HG03439 (cell line): ENCODE measurements around the gene SLC7A4.
"Not testable (repeated sequence)": the region's sequence is repeated elsewhere in the genome, so short reads cannot be mapped to it uniquely, and the experiment has no call there.

Experiments
- ATAC-seq: cut with Tn5 transposase; IDR thresholded peaks from one replicate; pipeline ENCODE4 v1.9.1; 2021; ENCODE audit warnings: mild to moderate bottlenecking, moderate library complexity; ENCODE audit not compliant: unreplicated experiment

Gene SLC7A4

GRCh38 chr22:21064917-21065864 is 32.8 kb upstream of the SLC7A4 start:
- no peak for ATAC-seq

DNA sequence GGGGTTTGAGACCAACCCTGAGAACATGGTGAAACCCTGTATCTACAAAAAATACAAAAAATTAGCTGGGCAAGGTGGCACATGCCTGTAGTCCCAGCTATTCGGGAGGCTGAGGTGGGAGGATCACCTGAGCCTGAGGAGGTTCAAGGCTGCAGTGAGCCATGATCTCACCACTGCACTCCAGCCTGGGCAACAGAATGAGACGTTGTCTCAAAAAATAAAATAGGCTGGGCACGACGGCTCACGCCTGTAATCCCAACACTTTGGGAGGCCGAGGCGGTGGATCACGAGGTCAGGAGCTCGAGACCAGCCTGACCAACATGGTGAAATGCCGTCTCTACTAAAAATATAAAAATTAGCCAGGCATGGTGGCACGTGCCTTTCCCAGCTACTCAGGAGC is 32.1 kb upstream of the SLC7A4 start:
- not testable (repeated sequence) for ATAC-seq

- not testable (repeated sequence) for ATAC-seq
Observed at GRCh38 chr22:21061660-21062321, 29.4 kb upstream of the SLC7A4 start.

DNA sequence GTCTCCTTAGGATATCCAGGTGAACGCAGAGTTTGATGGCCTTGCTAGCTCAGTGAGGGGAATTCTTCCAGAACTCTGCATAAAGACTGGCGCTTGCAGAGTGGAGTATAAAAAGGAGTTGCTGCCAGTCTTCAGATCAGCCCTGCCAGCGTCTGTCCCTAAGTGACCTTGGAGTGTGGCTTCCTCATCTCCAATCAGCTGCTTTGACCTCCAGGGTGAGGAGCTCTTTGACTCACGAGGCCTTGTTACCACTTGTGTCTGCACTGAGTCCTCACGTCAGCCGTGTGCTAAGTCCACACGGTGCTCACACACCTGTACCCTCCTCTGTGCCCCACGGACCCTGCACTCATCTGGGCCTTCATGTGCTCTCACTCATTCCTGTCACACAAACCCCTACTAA is 28.0 kb upstream of the SLC7A4 start:
- not testable (repeated sequence) for ATAC-seq

DNA sequence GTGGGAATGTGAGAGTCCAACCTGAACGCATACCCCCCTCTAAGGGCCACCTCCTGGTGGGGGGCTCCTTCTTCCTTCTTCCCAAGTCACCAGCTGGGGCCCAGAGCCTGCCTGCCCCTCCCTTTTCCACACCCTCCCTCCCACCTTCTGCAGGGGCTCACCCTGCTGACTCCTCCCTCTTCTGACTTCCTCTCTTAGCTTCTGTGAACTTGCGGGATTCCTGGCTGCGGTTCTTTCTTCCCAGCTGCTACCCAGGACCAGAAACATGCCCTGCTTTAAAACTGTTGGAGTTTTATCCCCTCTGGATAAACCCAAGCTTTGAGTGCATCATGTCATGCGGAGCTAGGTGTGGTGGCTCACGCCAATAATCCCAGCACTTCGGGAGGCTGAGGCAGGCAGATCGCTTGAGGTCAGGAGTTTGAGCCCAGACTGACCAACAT is 23.5 kb upstream of the SLC7A4 start:
- ATAC-seq: no peak

DNA sequence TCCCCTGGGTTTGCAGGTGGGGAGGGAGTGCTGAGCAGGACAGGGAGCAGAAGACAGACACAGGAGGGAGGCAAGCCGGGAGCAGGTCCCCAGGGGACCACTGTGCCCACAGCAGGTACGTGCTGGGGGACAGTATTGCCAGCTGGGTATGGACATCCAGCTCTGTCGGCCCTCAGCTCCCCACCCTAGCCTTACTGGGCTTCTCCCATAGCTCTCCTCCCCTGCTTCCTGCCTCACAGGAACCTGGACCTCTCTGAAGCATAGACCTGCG is 23.1 kb upstream of the SLC7A4 start:
- ATAC-seq: no peak

DNA sequence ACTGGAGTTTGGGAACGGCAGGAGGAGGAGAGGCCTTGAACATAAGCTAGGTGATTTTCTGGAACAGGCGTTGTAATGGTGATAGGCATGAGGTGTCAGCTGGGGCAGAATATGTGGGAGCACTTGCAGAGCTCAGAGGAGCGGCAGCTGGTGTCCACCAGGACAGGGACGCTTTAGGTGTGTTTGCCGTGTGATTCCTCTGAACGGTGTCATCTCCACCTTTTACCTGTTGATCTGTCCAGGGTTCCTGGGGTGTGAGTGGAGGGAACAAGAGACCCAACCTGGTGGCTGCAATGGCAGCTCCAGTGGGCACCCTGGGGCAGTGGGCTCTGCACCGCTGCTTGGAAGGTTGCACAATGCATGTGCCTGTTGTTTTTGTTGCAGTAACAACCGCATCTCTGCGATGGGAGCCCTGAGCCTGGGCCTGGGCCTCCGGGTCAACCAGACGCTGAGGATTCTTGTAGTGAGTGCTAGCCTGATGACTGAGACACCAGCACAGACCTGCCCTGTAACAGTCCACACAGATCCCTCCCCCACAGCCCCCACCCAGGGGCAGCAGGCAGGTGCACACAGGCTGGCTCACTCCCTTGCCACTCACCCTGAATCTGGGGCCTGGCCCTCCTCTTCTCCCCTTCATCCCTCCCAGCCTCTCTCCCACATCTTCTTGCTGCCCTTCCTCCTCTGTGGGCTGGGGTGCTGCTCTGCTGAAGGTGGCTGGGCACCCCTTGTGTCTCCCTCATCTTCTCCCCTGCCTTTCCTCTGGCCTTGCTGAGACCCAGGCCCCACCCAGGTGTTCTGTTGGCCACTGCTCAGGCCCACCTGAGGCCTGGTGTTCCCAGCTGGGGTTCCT is 22.6 kb upstream of the SLC7A4 start:
- ATAC-seq: no peak

DNA sequence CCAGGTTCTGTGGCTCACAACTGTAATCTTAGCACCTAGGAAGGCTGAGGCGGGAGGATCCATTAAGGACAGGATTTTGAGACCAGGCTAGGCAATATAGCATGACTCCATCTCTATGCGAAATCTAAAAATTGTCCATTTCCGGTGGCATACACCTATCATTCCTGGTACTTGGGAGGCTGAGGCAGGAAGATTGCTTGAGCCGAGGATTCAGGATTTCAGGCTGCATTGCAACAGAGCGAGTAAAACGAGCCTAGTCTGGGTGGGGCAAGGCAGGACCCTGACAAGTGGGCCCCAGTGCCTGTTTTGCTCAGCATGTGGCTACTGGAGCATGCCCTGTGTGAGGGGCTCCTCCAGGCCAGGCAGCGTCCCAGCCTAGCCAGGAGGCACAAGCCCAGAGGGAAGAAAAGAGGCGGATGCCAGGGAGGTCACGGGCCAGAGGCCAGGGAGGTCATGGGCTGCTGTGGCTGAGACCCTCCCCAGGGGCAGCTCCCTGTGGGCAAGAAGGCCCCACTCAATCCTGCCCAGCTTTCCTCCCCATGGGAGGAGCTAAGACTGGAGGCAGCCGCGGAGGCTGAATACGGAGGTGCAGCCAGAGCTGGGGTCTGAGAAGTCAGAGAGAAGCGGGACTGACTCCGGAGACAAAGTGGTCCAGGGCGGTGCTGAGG is 21.8 kb upstream of the SLC7A4 start:
- ATAC-seq: no peak

- ATAC-seq: no peak
Observed at GRCh38 chr22:21052715-21053459, 20.5 kb upstream of the SLC7A4 start.

GRCh38 chr22:21051831-21052400 is 19.6 kb upstream of the SLC7A4 start:
- no peak for ATAC-seq

GRCh38 chr22:21051145-21051830 is 18.9 kb upstream of the SLC7A4 start:
- no peak for ATAC-seq

GRCh38 chr22:21048965-21049364 is 16.6 kb upstream of the SLC7A4 start:
- ATAC-seq: not testable (repeated sequence)

DNA sequence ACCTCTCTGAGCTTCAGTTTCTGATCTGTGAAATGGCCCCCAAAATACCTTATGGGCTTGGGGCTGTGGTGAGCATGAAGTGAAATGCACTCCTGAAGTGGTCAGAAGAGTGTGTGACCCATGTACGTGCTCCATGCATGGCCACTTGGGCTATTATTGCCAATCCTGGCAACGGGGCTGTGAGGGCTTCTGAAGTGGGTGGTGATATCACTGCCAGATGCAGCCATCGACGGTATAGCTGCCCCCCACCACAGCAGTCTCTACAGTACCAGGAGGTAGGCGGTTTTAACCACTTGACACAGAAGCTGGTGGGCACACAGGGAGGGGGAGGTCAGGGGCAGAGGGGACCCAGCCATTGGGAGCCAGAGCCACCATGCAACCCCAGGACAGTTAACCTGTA is 16.1 kb upstream of the SLC7A4 start:
- not testable (repeated sequence) for ATAC-seq

DNA sequence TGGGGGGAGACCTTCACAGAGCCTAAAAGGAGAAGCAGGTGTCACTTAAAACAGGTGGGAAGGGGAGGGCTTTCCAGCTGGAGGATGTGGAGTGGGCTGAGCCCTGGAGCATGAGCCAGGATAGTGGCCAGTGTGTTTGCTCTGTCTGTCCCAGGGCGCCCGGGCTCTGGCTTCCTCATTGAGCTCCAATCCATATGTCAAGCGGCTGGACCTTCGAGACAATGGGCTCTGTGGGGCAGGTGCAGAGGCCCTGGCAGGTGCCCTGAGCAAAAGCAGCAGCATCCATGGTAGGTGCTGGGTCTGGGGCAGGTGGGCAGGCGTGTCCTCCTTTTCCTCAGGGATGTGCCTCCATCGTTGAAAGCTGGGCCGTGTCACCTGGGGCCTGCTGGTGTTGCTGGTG is 15.4 kb upstream of the SLC7A4 start:
- ATAC-seq: no peak

DNA sequence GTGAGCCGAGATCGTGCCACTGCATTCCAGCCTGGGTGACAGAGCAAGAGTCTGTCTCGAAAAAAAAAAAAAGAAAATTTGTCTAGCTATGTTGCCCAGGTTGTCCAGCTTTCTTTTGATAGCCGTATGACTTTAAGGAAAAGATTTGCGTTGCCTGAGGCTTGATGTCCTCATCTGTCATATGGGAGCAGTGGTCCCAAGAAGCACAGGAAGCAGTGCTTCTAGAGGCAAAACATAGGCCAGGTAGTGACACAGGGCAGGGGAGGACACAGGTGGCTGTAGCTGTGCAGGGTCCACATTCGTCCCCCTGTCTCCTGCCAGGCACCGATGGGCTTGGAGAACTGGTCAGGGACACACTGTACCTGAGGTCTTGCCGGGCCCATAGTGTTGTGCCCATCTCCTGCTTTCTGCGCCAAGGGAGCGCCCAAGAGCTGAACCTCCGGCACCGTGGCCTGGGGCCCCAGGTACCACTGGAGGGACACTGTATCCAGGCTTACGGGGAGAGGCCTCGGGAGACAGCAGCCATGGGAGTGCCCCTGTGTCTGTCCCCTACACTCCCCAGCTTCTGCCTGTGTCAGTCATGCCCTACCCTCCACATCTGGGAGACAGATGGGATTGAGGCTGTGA is 14.8 kb upstream of the SLC7A4 start:
- ATAC-seq: no peak

GRCh38 chr22:21045585-21046294 is 13.4 kb upstream of the SLC7A4 start, which contains the start of gene LRRC74B:
TSS of gene LRRC74B (plus strand) at chr22:21045946. CDS start at chr22:21045987, 41 bp downstream.
- ATAC-seq: peak; percentile 79

DNA sequence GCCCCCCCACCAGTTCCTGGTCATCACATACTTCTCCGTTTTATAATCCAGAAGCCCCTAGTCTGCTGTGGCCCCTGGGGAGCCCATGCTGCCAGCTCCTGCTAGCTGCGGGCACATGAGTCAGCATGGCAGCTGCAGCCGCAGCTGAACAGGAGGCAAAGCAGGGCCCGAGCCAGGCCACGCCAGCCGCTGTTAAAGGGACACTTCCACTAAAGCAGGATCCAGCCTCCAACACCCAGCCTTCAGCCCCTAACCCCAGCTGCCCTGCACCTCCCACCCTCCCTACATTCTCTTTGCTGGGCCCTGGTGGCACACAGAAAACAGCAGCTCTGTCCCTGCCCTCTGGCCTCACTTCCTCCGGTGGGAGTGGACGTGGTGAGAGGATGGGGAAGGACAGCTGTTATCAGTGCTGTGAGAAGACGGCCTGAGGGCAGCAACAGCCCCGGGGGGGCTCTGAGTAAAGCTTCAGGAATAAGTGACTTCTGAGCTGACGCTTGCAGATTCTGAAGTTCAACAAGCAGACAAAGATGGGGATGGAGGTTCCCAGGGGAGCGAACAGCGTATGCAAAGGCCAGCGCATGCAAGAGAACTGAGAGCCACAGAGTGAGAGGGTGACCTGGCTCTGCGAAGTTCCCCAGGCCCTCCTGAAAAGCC is 12.7 kb upstream of the SLC7A4 start:
- no peak for ATAC-seq
